ENCODE data around the gene PDE2A. TPM values are rescaled to one million over a fixed set of nuclear protein-coding genes. Genes with fewer than 3 reads are reported as not detected.

The PDE2A gene
- total RNA-seq, 4 donors from 2014 or later = 40.2 to 69.6 (median 50.4) TPM

DNA sequence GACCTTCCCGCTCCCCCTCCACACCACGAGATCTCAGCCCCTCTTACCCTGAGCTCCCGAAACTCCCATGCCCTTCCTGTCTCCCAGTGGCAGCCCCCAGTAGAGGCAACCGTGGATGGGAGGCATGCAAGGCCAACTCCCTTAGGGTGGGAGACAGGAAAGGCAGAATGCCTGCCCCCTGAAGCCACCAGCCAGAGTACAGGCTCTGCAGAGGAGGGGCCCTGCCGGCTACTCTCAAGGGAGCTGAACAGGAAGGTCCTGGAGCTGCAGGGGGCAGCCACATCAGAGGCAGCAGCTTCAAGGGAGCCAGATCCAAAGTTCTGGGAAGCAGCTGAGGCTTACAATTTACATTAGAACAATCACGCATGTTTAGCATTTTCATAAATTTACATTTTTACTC is 38.3 kb downstream of the PDE2A start:
- 58 to 60% methylated on average over 6 of the region's 6 CpGs for WGBS, 2 donors
- TF ChIP-seq POLR2A (IDR thresholded peaks at IDR 0.05) = no peak
- TF ChIP-seq, protein P1, sequence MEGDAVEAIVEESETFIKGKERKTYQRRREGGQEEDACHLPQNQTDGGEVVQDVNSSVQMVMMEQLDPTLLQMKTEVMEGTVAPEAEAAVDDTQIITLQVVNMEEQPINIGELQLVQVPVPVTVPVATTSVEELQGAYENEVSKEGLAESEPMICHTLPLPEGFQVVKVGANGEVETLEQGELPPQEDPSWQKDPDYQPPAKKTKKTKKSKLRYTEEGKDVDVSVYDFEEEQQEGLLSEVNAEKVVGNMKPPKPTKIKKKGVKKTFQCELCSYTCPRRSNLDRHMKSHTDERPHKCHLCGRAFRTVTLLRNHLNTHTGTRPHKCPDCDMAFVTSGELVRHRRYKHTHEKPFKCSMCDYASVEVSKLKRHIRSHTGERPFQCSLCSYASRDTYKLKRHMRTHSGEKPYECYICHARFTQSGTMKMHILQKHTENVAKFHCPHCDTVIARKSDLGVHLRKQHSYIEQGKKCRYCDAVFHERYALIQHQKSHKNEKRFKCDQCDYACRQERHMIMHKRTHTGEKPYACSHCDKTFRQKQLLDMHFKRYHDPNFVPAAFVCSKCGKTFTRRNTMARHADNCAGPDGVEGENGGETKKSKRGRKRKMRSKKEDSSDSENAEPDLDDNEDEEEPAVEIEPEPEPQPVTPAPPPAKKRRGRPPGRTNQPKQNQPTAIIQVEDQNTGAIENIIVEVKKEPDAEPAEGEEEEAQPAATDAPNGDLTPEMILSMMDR (IDR thresholded peaks at IDR 0.05) = no peak
- Histone ChIP-seq H3K27ac (no peak overlapping the region), H3K4me3 (replicated peaks in 1 of 3) (no peak overlapping the region), H3K4me1 (peaks cover 0 to 2% of the 10 kb centered on the region in 2 donors), H3K27me3 (no peaks in the 10 kb centered on the region), H3K9me3 (no peaks in the 10 kb centered on the region), H3K36me3 (no peaks in the 10 kb centered on the region)
- intact Hi-C loops (cut with DNase I) = no loop called here
- DNase-seq = no peak

GRCh38 chr11:72635309-72635915 is 38.8 kb downstream of the PDE2A start:
- intact Hi-C loops (cut with DNase I) = no loop called here
- DNase-seq = no peak
- TF ChIP-seq POLR2A (IDR thresholded peaks at IDR 0.05) = no peak
- TF ChIP-seq, protein P1 (IDR thresholded peaks at IDR 0.05) = no peak
- Histone ChIP-seq H3K36me3 (no peaks in the 10 kb centered on the region), H3K4me3 (replicated peaks in 1 of 3) (no peak overlapping the region), H3K27ac (no peak overlapping the region), H3K4me1 (peaks cover 0 to 2% of the 10 kb centered on the region in 2 donors), H3K27me3 (no peaks in the 10 kb centered on the region), H3K9me3 (no peaks in the 10 kb centered on the region)
- WGBS, 2 donors = 76 to 87% methylated on average over 9 of the region's 9 CpGs

DNA sequence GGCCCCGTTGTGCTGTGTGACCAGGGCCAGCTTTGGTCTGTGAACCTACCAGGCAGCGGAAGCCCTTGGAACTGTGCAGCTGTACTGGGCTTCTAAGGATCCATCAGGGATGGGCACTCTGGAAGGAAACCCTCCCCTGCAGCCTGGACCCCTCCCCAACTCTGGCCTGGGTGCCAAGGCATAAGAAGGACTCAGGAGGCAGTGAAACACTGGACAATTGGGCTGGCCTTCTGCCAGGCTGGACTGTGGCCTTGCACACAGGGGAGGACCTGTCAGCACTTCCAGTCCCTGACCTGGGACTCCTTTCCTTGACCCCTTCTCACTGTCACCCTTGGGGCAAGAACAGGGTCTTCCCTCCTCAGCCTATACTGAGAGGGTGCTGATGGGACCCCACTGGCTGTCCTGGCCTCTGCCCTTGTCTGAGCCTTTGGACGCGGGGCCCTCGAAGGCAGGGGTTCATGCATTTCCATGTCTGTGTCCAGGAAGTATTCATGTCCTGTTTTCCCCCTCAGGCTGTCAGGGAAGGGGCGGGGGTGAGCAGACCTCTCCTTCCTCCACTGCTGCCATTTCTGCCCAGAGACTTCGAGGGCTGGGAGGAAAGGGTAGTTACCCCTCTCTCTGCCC is 39.6 kb downstream of the PDE2A start:
- TF ChIP-seq, protein P1 (IDR thresholded peaks at IDR 0.05) = no peak
- no peak for TF ChIP-seq POLR2A (IDR thresholded peaks at IDR 0.05)

GRCh38 chr11:72634016-72634415 is 40.2 kb downstream of the PDE2A start:
- intact Hi-C loops (cut with DNase I) = no loop called here
- Histone ChIP-seq H3K27ac (peak overlapping the region in 1 of 3 donors; percentile 61), H3K36me3 (no peaks in the 10 kb centered on the region), H3K27me3 (no peaks in the 10 kb centered on the region), H3K4me3 (replicated peaks in 1 of 3) (no peak overlapping the region), H3K9me3 (no peaks in the 10 kb centered on the region), H3K4me1 (peaks cover 0 to 2% of the 10 kb centered on the region in 2 donors)
- WGBS, 2 donors = 80 to 83% methylated on average over 9 of the region's 9 CpGs
- no peak for DNase-seq
- no peak for TF ChIP-seq POLR2A (IDR thresholded peaks at IDR 0.05)
- TF ChIP-seq, protein P1 (IDR thresholded peaks at IDR 0.05) = no peak

More for the DNA sequence above, 39.6 kb downstream of the PDE2A start:
- Histone ChIP-seq H3K36me3 (no peaks in the 10 kb centered on the region), H3K9me3 (no peaks in the 10 kb centered on the region), H3K27me3 (no peaks in the 10 kb centered on the region), H3K4me3 (replicated peaks in 1 of 3) (no peak overlapping the region), H3K4me1 (peaks cover 0 to 2% of the 10 kb centered on the region in 2 donors), H3K27ac (peak overlapping the region in 1 of 3 donors; percentile 61)
- 71 to 78% methylated on average over 6 to 7 of the region's 7 CpGs for WGBS, 2 donors
- intact Hi-C loops (cut with DNase I) = no loop called here
- DNase-seq = peak in 1 of 2 donors; percentile 16

- DNase-seq = no peak
- peaks cover 0 to 2% of the 10 kb centered on the region in 2 donors for H3K4me1 ChIP-seq
- WGBS, 2 donors = 86 to 94% methylated on average over 2 to 4 of the region's 4 CpGs
- TF ChIP-seq POLR2A (IDR thresholded peaks at IDR 0.05) = no peak
- TF ChIP-seq, protein P1 (IDR thresholded peaks at IDR 0.05) = no peak
- H3K27ac ChIP-seq = peak overlapping the region in 2 of 3 donors; percentile 45 to 61
- no peak overlapping the region for H3K4me3 ChIP-seq (replicated peaks in 1 of 3)
- intact Hi-C loops (cut with DNase I) = no loop called here
- no peaks in the 10 kb centered on the region for H3K27me3 ChIP-seq
- no peaks in the 10 kb centered on the region for H3K36me3 ChIP-seq
- no peaks in the 10 kb centered on the region for H3K9me3 ChIP-seq
Measured at GRCh38 chr11:72633068-72633467, 41.2 kb downstream of the PDE2A start.
